ENCODE data around the gene REELD1. TPM values are rescaled to one million over a fixed set of nuclear protein-coding genes. Genes with fewer than 3 reads are reported as not detected.

REELD1 gene
- total RNA-seq, 2 donors from 2014 or later = 0.13 TPM; not detected in 1

DNA sequence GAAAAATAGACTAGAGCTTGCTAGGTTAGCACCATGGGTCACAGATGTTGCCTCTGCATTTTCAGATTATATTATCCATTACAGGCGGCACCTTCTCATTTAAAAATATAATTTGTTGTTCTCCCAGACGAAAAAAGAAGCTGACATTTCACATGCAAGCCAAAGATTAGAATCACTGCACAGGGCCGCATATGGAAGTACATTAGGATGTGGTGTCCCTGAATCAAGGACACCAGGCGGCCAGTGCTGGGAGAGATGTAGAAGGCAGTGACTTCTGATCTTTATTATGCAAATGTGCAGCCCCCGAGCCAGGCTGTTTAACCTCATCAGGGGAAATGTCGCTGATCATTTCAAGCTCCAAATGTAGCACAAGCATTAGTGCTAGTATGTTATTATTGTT lies 22.8 kb downstream of the REELD1 start:
- H3K4me1 Mint-ChIP-seq = peaks cover 2% of the 10 kb centered on the region
- Histone ChIP-seq H3K36me3 (ENCODE audit: control insufficient read depth, insufficient read depth, low read length) (no peaks in the 10 kb centered on the region), H3K27me3 (ENCODE audit: control insufficient read depth, insufficient read depth, low read length, poor library complexity, severe bottlenecking) (no peaks in the 10 kb centered on the region), H3K27ac (ENCODE audit: low read depth, low read length) (no peak overlapping the region), H3K4me1 (ENCODE audit: control insufficient read depth, insufficient read depth, low read length) (no peaks in the 10 kb centered on the region), H3K9me3 (ENCODE audit: control insufficient read depth, low read length) (peaks cover 1% of the 10 kb centered on the region), H3K4me3 (ENCODE audit: low read length) (no peak overlapping the region), H3K9ac (ENCODE audit: extremely low read depth, low read length, poor library complexity, severe bottlenecking) (no peak overlapping the region)
- peaks cover 6% of the 10 kb centered on the region for H3K9me3 Mint-ChIP-seq
- H3K27ac Mint-ChIP-seq = no peak overlapping the region
- 83 to 89% methylated on average over 3 to 6 of the region's 6 CpGs for WGBS, 2 experiments (ENCODE audit: insufficient coverage in 1 of 2, insufficient read length in 1 of 2)
- DNase-seq = no peak
- no peak for TF ChIP-seq CTCF (conservative IDR thresholded peaks at IDR 0.05)
- H3K36me3 Mint-ChIP-seq (ENCODE audit: low read depth) = no peaks in the 10 kb centered on the region
- no peaks in the 10 kb centered on the region for H3K27me3 Mint-ChIP-seq (ENCODE audit: insufficient read depth)
- H3K4me3 Mint-ChIP-seq = no peak overlapping the region

DNA sequence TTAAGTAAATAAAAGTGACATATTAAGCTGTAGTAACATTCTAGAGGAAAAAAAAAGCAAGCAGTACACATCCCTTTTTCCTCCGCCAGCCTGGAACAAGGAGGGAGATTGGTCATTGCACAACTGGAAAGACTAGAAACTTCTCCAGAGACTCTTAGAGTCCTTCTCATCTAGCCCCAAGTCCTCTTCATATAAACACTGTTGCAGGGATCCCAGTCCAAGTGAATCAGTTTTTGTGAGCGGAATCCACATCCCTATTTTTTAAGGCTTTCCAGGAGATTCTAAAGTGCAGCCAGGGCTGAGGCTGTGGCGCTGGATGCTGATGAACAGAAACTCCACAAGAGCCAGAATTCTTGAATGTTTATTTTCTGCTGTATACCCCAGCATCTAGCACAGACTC lies 23.8 kb downstream of the REELD1 start:
- Histone ChIP-seq H3K9me3 (ENCODE audit: control insufficient read depth, low read length) (no peaks in the 10 kb centered on the region), H3K27me3 (ENCODE audit: control insufficient read depth, insufficient read depth, low read length, poor library complexity, severe bottlenecking) (no peaks in the 10 kb centered on the region), H3K9ac (ENCODE audit: extremely low read depth, low read length, poor library complexity, severe bottlenecking) (no peak overlapping the region), H3K36me3 (ENCODE audit: control insufficient read depth, insufficient read depth, low read length) (no peaks in the 10 kb centered on the region), H3K4me3 (ENCODE audit: low read length) (no peak overlapping the region), H3K27ac (ENCODE audit: low read depth, low read length) (no peak overlapping the region), H3K4me1 (ENCODE audit: control insufficient read depth, insufficient read depth, low read length) (no peaks in the 10 kb centered on the region)
- Mint-ChIP-seq H3K4me3 (no peak overlapping the region), H3K4me1 (peaks cover 2% of the 10 kb centered on the region), H3K27me3 (ENCODE audit: insufficient read depth) (no peaks in the 10 kb centered on the region), H3K36me3 (ENCODE audit: low read depth) (no peaks in the 10 kb centered on the region), H3K27ac (no peak overlapping the region), H3K9me3 (no peaks in the 10 kb centered on the region)
- DNase-seq = no peak
- no peak for TF ChIP-seq CTCF (conservative IDR thresholded peaks at IDR 0.05)
- 94% methylated on average over 3 of the region's 3 CpGs; no CpG with 5 or more reads in 1 of the 2 experiments for whole genome bisulfite sequencing, 2 experiments (ENCODE audit: insufficient coverage in 1 of 2, insufficient read length in 1 of 2)

DNA sequence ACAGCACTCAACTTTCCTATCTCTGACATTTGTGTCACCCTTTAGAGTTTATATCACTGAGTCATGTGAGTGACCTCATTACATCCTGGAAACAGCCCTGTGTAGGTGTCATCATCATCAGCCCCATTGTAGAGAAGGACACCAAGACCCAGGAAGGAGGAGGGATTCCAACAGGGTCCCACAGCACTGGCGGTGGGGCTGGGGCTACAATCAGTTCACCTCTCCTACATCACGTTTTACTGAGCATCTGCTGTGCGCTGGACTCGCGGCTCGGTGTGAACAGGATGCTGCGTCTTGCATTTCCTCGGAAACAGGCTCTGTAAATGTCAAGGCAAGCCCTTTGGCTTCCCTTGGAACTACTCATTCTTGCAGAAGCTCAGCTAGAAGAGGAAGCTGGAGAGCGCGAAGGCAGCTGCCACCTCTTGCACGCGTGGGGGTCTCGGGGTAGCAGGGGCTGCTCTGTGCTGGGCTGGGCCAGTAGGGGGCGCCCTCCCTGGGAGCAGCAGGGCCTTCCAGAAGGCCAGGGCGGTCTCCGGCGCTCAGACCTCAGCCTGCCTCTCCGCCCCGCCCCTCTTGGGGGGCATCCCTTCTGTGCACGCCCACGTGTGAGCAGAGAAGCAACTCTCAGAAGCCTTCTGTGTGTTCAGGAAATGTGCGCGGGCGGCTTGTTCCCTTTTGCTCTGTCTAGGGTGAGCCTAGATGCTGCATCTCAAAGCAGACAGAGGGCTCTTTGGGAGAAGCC lies 29.0 kb downstream of the REELD1 start:
- Histone ChIP-seq H3K27me3 (ENCODE audit: control insufficient read depth, insufficient read depth, low read length, poor library complexity, severe bottlenecking) (no peaks in the 10 kb centered on the region), H3K9me3 (ENCODE audit: control insufficient read depth, low read length) (no peaks in the 10 kb centered on the region), H3K4me3 (ENCODE audit: low read length) (no peak overlapping the region), H3K36me3 (ENCODE audit: control insufficient read depth, insufficient read depth, low read length) (no peaks in the 10 kb centered on the region), H3K4me1 (ENCODE audit: control insufficient read depth, insufficient read depth, low read length) (no peaks in the 10 kb centered on the region), H3K27ac (ENCODE audit: low read depth, low read length) (no peak overlapping the region), H3K9ac (ENCODE audit: extremely low read depth, low read length, poor library complexity, severe bottlenecking) (no peak overlapping the region)
- peak; percentile 89 for DNase-seq
- no peaks in the 10 kb centered on the region for H3K36me3 Mint-ChIP-seq (ENCODE audit: low read depth)
- peak; percentile 90 for TF ChIP-seq CTCF (conservative IDR thresholded peaks at IDR 0.05)
- no peaks in the 10 kb centered on the region for H3K9me3 Mint-ChIP-seq
- no peak overlapping the region for H3K4me3 Mint-ChIP-seq
- H3K27ac Mint-ChIP-seq = no peak overlapping the region
- WGBS, 2 experiments (ENCODE audit: insufficient coverage in 1 of 2, insufficient read length in 1 of 2) = 83 to 92% methylated on average over 15 to 24 of the region's 24 CpGs
- peaks cover 7% of the 10 kb centered on the region for H3K27me3 Mint-ChIP-seq (ENCODE audit: insufficient read depth)
- H3K4me1 Mint-ChIP-seq = peaks cover 2% of the 10 kb centered on the region

All from endodermal cell (in vitro differentiated cells).